ENCODE data around the gene PPP6R1.
A peak's percentile ranks its signal among the peaks of the same experiment; 100 is the strongest.

Gene PPP6R1

DNA sequence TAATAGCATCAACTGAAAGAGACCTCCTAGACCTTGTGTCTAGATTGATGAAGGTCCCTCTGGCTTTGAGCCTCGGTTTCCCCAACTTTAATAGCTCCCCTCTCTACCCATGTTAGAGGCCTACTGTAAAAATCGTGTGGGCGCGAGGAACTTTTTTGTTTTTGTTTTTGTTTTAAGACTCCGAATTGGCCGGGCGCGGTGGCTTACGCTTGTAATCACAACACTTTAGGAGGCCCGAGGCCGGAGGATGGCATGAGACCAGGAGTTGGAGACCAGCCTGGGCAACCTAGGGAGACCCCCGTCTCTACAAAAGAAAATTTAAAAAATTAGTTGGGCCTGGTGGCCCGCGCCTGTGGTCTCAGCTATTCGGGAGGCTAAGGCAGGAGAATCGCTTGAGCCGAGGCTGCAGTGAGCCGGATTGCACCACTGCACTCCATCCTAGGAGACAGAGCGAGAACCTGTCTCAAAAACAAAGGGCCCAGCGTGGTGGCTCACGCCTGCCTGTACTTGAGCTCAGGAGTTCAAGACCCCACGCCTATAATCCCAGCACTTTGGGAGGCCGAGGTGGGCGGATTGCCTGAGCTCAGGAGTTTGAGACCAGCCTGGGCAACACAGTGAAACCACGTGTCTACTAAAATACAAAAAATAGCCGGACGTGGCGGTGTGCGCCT is 858 bp upstream of the PPP6R1 start:
- peak; percentile 19 for DNase-seq (ENCODE audit: low spot score)

DNA sequence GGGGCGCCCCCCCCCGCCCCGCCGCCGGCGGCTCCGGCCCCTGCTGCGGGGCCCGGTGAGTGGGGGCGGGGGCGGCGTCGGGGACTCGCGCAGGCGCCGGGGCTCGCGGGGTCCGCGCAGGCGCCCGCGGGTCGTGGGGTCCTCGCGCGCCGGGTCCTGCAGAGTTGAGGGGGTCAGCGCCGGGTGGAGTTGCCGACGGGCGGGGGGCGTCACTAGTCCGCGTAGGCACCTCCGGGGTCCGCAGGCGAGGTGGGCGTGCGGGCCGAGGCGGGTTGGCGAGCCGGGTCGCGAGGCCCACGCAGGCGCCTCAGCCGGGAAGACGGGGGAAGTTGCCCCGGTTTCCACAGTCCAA is 365 bp downstream of the PPP6R1 start:
- DNase-seq (ENCODE audit: low spot score): no peak

DNA sequence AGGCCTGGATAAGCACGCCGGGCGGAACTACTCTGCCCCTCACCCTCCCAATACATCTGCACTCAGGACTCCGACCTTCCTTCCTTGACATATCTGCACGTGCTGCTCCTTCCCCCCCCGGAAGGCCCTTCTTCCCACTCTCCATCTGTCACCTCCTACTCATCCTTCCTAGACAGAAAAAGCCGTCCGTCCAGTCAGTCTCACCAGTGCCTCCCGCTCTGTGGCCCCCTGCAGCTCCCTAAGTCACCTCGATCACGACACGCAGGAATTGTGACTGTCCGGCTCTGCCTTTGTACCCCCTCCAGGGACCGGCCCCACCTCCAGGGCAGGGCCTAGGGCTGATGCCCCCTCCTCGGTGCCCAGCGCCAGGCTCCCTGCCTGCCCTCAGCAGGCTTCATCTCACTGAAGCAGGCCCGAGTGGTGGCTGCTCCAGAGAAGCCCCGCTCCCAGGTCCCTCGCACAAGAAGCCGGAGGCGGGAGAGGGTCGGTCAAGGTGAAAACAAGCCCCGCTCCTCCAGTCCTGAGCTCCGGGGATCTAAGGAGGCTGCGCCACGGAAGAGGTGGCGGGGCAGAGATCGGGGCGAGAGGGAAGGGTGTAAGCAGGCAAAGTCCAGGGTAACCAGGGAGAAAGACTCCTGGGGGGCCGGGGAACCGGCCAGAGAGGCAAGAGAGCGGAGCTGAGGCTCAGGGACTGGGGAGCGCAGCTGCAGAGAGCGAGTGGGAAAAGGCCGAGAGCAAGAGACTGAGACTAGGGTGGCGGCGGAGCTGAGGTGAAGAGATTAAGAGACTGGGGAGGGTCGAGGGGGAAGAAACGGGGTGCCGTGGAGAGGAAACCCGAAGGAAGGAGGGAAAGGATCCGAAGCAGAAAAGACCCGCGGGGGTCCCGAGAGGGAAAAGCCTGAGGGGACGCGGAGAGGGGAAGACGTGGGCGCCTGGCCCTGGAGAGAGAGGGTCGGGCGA is 1.1 kb downstream of the PPP6R1 start:
- DNase-seq (ENCODE audit: low spot score): peak; percentile 88

DNA sequence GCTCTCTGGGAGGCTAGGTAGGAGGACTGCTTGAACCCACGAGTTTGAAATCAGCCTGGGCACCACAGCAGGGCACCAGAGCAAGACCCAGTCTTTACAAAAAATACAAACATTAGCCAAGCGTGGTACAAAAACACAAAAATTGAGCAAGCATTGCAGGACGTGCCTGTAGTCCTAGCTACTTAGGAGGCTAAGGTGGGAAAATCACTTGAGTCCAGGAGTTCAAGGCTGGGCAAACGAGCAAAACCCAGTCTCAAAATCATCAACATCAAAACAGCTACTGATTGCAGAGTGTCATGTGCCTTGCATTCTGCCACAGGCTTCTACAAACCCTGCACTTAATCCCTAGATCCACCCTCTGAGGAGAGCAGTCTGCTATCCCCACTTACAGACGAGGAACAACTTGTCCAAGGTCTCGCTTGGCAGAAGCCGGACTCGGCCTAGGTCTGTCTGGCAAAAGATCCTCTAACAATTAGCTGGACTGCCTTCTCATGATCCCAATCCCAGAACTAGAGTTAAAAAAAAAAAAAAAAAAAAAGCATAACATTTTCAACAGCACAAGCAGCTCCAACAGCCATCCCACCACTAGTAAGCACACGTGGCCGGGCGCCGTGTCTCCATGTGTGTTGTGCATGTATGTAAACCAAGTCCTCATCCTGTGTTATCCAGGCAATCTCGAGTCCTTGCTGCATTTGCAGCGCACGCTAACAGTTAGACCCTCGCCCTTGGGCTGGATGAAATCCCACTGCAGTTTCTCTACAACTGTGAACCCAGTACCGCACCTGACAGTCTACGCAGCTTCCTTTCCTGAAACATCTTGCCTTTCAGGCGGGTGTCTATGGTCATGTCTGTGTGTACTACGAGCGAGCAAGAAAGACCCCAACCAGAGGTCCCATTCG is 2.0 kb downstream of the PPP6R1 start:
- peak; percentile 14 for DNase-seq (ENCODE audit: low spot score)

DNA sequence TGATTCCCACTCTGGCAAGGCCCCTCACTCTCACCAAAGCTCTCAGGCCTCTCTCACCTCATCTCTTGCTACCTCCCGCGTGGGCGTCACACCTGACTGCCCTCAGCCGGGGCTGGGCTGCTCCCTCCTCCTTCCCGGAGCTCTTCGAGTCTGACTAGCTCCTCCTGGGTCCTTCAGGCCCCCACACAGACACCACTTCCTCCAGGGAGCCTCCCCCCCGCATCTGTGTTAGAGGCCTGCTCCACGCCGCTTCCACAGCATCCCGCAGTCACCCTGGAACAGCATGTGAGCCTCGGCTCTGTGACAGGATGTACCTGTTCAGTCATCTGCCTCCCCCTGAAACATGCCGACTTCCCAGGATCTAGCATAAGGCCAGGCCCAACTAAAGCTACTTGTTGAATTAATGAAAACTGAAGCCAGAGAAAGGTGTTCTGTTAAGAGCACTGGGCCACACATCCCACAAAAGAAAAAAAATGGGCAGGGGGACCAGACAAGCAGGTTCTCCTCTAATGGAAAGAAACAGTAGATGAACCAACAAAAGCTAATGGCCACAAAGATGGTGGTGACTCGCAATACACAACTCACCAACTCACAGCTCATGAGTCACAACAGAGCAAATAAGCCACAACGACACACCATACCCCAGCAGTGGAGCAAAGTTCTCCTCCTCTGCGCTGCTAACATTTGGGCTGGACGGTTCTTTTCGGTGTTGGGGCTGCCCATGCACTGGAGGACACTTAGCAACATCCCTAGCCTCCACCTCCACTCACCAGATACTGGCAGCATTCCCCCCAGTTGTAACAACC is 3.0 kb downstream of the PPP6R1 start:
- DNase-seq (ENCODE audit: low spot score): peak; percentile 82

DNA sequence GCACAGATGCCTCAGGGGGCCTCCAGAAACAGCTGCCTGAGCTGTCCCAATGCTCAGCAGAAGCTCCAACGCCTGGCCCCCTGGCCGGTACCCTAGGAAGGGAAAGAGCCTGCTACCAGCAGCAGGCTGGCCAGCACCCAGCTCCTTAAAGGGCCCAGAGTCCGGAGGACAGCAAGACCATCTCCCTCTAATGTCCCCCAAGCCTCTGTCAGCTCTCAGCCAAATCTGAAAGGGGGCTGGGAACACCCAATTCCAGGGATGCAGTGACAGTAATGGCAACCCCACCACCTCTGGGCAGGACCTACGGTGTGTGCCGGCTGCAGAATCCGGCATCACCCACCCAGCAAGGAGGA is 4.2 kb downstream of the PPP6R1 start:
- no peak for DNase-seq (ENCODE audit: low spot score)

DNA sequence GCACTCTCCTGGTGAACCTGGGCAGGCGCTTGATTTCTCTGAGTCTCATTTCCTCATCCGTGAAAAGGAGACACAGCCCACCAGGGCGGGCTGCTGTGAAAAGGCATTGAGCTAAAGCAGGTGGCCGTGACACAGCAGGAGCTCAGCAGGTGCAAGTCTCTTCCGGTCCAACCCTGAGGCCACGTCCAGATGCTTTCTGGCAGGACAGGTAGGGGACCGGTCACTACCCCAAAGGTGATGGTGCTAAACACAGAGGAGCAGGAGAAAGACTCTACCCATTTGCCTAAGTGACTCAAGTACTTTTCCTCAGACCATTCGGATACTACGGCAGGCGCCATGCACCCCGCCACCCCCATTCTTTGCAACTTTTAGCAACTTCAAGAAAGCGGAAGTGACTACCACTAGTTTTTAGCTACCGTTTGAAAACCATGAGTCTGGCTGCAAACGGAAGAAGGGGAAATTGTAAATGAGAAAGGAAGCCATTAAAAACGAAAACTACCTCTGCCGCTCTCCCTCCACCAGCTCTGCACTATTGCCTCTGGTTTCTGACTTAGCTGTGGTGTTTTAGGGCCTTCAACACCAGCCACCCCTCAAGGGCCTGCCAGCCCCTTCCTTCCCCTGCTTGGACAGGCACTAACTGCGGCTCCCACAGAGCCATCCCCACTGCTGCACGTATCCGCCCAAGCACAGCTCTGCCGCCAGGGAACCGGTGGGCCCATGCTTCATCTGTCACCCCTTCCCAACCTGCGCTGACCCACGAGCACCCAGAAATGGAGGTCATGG is 4.8 kb downstream of the PPP6R1 start:
- no peak for DNase-seq (ENCODE audit: low spot score)

DNA sequence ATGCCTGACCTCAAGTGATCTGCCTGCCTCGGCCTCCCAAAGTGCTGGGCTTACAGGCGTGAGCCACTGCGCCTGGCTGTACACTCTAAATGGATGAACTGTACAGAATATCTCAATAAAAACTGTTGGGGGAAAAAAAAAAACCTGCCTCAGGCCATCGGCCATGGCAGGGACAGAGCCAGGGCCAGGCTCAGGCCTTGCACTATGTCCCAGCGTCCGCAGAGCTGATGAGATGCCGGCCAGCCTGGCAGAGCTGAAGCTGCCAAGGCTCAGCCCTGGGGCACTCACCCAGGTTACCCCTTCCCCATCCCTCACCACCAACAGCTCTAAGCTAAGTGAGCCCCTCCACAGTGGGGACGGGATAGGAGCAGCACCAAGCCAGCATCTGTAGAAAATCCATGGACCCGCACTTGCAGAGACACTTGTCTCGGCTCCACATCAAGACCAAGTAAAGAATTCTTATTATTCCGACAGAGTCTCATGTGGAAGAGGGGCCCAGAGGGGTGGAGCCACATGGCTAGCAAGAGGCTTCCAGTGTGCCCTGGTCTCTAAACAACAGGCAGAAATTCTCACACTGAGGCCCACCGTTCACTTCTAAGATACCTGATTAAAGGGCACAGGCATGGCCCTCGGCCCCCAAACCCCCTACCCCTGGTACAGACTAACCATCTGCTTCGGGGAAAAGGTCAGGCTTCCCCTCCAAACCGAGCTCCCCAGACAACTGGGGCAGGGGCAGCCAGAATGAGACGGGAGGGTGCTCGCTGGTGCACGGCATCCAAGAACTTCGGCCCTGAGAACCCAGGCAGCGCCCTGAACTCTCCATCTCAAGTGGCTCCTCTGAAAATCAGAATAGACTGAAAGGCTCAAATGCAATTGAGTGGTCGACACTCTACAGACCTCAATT is 5.8 kb downstream of the PPP6R1 start:
- DNase-seq (ENCODE audit: low spot score): no peak

DNA sequence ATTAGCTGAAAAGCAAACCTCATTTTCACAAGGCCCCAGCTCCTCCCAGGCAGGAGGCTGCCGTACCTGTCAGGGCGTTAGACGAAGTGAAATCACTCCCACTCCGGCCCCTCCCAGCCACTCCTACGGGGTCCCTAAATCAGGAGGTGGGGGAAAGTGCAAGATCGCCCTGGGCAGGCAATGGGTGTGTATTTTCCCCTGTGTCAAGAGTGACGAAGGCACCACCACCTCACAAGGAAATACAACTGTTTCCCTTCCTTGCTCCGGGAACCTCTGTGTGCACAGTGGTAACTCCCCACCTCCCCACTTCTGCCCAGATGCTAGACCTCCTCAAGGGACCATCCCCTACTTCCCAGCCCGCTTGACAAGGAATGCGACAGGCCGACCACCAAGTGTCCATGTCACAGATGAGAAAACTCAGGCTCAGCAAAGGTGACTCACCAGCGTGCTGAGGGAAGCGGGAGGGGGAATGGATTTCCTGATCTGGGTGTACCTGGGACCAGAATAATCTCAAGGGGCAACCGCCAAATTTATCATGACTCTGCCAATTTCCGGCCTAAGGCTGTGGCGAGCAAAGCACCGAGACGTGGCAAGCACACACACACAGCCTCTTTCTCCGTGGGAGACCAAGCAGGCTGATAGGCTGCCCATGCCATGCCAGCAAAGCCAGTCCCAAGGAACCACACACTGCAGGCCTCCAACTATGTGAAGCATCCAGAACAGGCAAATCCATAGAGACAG is 7.3 kb downstream of the PPP6R1 start:
- DNase-seq (ENCODE audit: low spot score): no peak

DNA sequence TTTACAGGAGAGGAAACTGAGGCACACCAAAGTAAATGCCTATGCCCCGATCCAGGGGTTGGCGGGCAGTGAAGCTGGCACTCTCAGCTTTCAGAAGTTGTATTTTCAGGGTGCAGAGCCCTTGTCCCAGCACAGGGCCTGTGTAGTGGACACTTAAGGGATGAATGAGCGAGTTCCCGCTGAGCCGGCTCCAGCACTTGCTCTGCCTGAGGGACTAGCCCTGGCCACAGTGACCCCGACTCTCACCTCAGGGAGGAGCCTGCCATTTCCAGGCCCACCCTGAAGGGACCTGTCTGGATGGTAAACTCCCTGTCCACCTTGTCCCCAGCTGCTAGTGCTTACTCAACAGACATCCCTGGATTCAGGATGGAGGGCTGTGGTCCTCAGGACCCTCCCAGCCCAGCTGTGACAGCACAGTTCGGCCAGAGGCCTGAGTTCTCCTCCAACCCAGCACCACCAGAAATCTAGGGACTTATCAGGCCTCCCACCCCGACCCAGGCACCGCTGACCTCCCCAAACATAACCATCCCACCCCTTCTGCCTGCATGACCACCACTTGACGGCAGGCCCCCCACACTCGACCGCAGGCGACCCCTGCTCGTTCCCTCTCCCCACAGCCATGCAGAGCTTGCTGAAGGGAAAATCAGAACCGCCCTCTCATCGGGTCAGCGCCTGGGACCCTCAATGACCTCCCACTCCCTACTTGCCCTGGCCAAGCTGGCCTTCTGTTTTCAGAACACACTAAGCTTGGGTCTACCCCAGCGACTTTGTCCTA is 8.4 kb downstream of the PPP6R1 start:
- no peak for DNase-seq (ENCODE audit: low spot score)

DNA sequence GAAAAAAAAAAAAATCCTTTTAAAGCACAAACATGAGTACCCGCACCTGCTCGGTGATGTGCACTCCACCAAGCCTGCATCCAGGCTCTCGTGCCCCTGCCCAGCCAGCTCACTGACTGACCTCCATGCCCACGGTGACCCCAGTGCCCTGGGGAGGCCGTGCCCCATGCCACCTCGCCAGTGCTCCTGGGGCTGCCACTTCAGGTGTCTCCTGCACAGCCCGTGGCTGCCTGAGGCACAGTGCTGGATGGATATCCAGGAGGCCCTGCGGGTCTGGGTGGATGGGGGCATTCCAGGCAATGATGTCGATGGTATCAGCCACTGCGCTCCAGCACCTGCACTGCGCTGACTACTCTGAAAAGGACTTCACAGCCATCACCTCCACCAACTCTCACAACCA is 9.0 kb downstream of the PPP6R1 start:
- DNase-seq (ENCODE audit: low spot score): no peak

DNA sequence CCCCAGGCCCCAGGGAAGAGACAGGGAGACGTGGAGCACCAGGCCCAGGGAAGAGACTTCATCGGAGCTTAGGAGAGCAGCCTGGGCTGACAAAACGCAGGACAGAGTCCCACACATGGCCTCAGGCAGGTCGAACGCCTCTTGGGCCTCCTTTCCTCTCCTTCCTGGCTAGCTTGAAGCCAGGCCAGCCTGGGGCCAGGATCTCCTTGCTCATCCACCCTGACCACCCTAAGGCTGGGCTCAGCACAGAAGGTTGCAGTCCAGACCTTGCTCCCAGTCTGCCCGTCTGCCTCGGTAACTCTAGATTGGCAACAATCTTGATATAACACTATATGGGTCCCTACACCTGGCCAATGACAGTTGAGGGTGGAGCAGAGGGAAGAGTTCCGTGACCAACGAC is 10.1 kb downstream of the PPP6R1 start:
- DNase-seq (ENCODE audit: low spot score): no peak

DNA sequence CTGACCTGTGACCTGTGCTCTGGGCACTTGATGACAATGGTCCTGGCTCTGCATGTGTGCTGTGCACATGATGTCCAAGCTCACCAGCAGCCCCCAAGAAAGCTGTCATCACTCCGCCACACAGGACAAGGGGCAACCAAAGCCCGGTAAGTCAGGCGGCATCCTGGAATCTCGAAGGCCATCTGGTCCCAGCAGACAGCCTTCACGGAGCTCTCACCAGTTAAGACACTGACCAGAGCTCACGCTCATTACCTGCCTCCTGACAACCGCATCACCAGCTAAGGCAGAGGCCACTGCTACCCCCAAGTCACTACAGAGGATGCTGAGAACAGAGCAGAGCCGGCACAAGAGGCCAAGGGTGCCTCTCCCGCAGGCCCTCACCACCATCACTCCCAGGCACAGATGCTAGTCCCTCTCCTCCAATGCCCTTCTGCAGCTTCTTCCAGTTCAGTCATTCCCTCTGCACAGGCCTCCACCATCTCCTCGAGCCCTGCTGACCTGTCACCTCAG is 10.6 kb downstream of the PPP6R1 start:
- no peak for DNase-seq (ENCODE audit: low spot score)

DNA sequence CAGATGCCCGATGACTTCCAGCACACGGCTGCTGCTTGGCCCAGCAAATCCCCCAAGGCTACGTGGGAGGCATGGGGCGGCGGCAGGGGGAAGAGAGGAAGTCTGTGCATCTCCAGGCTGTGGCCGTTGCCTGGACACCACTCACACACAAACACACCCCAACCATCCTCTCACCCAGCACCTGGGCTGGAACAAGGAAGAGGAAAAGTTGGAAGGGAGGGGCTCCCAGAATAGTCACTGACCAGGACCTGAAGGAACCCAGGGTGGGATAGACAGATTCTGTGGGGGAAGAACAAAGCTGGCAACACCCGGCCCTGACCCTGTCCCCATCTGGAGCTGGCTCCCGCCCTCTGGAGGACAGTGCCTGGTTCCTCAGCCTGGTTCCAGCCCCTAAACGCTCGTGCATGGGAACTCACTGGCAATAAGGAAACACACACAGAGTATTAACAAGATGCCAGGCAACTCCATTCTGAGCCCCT is 11.2 kb downstream of the PPP6R1 start:
- DNase-seq (ENCODE audit: low spot score): no peak

DNA sequence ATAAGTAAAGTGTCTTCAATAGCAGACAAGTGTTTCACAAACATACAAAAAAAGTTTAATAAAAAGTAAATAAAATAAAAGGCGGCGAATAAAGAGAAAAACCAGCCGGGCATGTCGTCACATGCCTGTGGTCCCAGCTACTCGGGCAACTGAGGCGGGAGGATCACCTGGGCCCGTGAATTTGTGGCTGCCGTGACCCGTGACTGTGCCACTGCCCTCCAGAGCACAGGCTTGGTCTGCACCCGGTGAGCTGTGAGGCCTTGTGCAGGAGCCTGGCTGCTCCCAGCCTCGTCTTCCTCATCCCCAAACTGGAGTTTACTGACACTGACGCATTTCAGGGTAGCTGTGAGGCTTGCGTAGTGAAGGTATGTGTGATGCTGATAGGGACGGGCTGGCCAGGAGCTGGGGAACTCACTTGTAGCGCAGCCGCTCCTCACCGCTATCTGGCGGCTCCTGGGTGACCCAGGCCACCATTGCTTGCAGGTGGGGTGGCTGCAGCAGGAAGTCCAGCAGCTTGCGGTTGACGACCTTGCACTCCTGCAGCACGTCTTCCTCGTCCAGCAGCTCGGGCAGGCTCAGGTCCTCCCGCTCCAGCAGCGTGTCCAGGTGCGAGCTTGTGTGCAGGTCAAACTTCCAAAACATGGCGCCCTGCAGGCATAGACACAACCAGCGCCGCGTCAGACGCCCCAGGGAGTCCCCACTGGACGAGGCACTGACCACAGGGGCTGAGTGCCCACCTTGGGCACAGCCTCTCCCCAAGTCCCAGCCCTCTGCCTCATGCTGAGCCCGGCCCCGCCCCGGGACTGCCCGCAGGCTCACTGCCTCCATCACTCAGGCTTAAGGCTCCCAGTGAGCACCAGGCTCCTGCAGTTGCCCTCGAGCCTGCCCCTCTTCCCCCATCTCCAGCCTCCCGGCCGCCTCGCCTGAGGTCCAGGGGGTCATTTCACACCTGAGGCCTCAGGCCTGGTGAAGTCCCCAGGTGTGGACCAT is 12.1 kb downstream of the PPP6R1 start:
- no peak for DNase-seq (ENCODE audit: low spot score)

DNA sequence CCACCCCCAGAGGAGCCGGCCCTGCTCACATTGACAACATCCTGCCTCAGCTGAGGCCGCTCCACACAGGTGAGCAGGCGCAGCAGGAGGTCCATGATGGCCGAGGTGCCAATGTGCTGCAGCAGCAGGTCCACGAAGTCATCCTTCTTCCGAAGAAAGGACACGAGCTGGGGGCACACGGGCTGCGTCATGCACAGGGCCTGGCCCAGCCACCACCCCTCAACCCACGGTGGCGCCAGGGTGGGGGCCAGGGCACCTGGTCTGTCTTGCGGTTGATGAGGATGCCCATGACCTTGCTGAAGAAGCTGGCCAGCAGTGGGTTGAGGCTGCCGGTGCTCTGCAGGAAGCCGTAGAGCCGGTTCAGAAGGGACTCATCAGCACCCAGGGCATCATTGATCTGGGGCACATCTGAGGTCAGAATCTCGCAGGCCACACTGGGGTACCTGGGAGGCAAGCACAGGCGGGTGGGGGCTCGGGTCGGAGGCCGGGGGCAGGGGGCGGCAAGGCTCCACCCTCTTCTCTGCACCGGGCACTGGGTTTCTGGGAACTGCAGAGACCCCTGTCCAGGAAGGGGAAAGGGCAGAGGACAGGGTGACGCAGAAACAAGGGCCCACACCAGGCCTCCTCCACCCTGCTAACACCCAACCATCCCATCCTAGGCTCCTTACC is 13.4 kb downstream of the PPP6R1 start:
- DNase-seq (ENCODE audit: low spot score): no peak

All from RKO (cell line).